Measurements from ENCODE around the gene MYRIP. TPM values are rescaled to one million over a fixed set of nuclear protein-coding genes. Genes with fewer than 3 reads are reported as not detected.

Gene MYRIP
- total and polyA plus RNA-seq, 2 experiments from 2014 or later, result 1.5 to 1.8 TPM

DNA sequence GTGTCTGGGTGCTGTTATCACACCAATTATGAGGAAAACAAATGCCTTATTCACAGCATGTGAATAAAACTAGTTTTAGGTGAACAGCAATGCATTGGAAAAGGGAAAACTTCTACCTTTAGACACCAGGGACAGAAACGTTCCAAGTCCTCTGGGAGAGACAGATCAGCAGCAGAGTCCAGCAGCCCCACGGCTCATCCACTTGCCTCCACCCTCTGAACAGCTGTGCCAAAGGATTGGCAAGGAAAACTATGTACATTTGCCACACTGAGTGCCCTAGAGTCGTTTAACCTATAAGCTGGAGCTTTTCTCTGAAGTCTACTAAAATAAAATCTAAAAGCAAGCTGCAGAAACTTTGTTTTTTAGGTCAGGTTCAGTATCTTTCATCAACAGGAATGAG, 392.4 kb downstream of the MYRIP start:
- Mint-ChIP-seq H3K4me1 (peaks cover 5% of the 10 kb centered on the region; the same call in 2 of the 3 replicates), H3K27ac (no peak overlapping the region), H3K36me3 (ENCODE audit: low read depth) (no peaks in the 10 kb centered on the region), H3K9me3 (no peaks in the 10 kb centered on the region), H3K27me3 (ENCODE audit: insufficient read depth, low read depth, poor library complexity) (peaks cover 2% of the 10 kb centered on the region), H3K4me3 (no peak overlapping the region)
- DNase-seq (ENCODE audit: low spot score) (no peak), ATAC-seq (no peak)
- Histone ChIP-seq H3K27ac (ENCODE audit: low read depth) (no peak overlapping the region), H3K79me2 (replicated peaks; ENCODE audit: insufficient read depth) (no peaks in the 10 kb centered on the region), H3K4me2 (no peak overlapping the region), H3K4me3 (no peak overlapping the region), H2AFZ (no peak overlapping the region), H3K27me3 (ENCODE audit: insufficient read depth) (no peaks in the 10 kb centered on the region), H3F3A (replicated peaks; ENCODE audit: low read depth) (0 out of 2 replicates have a peak, but pooled peaks cover 2% of the 10 kb centered on the region), H3K9me2 (ENCODE audit: insufficient read depth) (no peaks in the 10 kb centered on the region), H4K20me1 (replicated peaks; ENCODE audit: insufficient read depth) (no peaks in the 10 kb centered on the region), H3K36me3 (ENCODE audit: insufficient read depth) (no peaks in the 10 kb centered on the region), H3K4me1 (ENCODE audit: insufficient read depth) (no peaks in the 10 kb centered on the region)
- no peak for TF ChIP-seq EZH2 (IDR thresholded peaks at IDR 0.05; ENCODE audit: low read depth, unreplicated experiment)
- TF ChIP-seq EZH2phosphoT487 (IDR thresholded peaks at IDR 0.05; ENCODE audit: unreplicated experiment), result no peak
- TF ChIP-seq JUNB (IDR thresholded peaks at IDR 0.05; ENCODE audit: unreplicated experiment), result no peak
- TF ChIP-seq, protein P1, sequence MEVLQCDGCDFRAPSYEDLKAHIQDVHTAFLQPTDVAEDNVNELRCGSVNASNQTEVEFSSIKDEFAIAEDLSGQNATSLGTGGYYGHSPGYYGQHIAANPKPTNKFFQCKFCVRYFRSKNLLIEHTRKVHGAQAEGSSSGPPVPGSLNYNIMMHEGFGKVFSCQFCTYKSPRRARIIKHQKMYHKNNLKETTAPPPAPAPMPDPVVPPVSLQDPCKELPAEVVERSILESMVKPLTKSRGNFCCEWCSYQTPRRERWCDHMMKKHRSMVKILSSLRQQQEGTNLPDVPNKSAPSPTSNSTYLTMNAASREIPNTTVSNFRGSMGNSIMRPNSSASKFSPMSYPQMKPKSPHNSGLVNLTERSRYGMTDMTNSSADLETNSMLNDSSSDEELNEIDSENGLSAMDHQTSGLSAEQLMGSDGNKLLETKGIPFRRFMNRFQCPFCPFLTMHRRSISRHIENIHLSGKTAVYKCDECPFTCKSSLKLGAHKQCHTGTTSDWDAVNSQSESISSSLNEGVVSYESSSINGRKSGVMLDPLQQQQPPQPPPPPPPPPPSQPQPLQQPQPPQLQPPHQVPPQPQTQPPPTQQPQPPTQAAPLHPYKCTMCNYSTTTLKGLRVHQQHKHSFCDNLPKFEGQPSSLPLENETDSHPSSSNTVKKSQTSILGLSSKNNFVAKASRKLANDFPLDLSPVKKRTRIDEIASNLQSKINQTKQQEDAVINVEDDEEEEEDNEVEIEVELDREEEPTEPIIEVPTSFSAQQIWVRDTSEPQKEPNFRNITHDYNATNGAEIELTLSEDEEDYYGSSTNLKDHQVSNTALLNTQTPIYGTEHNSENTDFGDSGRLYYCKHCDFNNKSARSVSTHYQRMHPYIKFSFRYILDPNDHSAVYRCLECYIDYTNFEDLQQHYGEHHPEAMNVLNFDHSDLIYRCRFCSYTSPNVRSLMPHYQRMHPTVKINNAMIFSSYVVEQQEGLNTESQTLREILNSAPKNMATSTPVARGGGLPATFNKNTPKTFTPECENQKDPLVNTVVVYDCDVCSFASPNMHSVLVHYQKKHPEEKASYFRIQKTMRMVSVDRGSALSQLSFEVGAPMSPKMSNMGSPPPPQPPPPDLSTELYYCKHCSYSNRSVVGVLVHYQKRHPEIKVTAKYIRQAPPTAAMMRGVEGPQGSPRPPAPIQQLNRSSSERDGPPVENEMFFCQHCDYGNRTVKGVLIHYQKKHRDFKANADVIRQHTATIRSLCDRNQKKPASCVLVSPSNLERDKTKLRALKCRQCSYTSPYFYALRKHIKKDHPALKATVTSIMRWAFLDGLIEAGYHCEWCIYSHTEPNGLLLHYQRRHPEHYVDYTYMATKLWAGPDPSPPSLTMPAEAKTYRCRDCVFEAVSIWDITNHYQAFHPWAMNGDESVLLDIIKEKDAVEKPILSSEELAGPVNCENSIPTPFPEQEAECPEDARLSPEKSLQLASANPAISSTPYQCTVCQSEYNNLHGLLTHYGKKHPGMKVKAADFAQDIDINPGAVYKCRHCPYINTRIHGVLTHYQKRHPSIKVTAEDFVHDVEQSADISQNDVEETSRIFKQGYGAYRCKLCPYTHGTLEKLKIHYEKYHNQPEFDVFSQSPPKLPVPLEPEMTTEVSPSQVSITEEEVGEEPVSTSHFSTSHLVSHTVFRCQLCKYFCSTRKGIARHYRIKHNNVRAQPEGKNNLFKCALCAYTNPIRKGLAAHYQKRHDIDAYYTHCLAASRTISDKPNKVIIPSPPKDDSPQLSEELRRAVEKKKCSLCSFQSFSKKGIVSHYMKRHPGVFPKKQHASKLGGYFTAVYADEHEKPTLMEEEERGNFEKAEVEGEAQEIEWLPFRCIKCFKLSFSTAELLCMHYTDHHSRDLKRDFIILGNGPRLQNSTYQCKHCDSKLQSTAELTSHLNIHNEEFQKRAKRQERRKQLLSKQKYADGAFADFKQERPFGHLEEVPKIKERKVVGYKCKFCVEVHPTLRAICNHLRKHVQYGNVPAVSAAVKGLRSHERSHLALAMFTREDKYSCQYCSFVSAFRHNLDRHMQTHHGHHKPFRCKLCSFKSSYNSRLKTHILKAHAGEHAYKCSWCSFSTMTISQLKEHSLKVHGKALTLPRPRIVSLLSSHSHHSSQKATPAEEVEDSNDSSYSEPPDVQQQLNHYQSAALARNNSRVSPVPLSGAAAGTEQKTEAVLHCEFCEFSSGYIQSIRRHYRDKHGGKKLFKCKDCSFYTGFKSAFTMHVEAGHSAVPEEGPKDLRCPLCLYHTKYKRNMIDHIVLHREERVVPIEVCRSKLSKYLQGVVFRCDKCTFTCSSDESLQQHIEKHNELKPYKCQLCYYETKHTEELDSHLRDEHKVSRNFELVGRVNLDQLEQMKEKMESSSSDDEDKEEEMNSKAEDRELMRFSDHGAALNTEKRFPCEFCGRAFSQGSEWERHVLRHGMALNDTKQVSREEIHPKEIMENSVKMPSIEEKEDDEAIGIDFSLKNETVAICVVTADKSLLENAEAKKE (CRISPR knock-in tag; IDR thresholded peaks at IDR 0.05), result no peak
- no peak for TF ChIP-seq CREB1 (CRISPR knock-in tag; IDR thresholded peaks at IDR 0.05; ENCODE audit: low read depth)
- no peak for TF ChIP-seq STAT1 (IDR thresholded peaks at IDR 0.05; ENCODE audit: unreplicated experiment)
- no peak for TF ChIP-seq NANOG (IDR thresholded peaks at IDR 0.05; ENCODE audit: borderline replicate concordance)
- TF ChIP-seq ETS1 (IDR thresholded peaks at IDR 0.05), result no peak
- TF ChIP-seq POLR2AphosphoS5 (IDR thresholded peaks at IDR 0.05; ENCODE audit: low read depth), result no peak
- TF ChIP-seq ZNF331 (CRISPR knock-in tag; IDR thresholded peaks at IDR 0.05; ENCODE audit: low read depth), result no peak
